WTC11 (cell line): ENCODE measurements around the gene BSN. TPM values are rescaled to one million over a fixed set of nuclear protein-coding genes. Genes with fewer than 3 reads are reported as not detected.

ENCODE experiments used
- ATAC-seq: fragments of 200-7000 bp; cut with Tn5 transposase; 2 replicates; pipeline ENCODE4 v1.10.0; 2021; ENCODE audit warnings: mild to moderate bottlenecking, moderate library complexity
- CTCF ChIA-PET: fragments of 300-600 bp; sonication (Branson Sonifier 250); formaldehyde crosslinking; loops from one replicate; lab custom pipeline; 2021; ENCODE audit warnings: antibody characterized with exemption; lab: Charles Lee
- POLR2A ChIA-PET: fragments of 350-600 bp; sonication (Branson Sonifier 250); formaldehyde crosslinking; loops from one replicate; lab custom pipeline; 2021; ENCODE audit warnings: antibody characterized with exemption; lab: Charles Lee
- DNase-seq: peaks from one replicate; pipeline ENCODE4 v3.0.0; 2021; ENCODE audit warnings: low spot score
- H3K27ac Mint-ChIP-seq: 2 replicates; pipeline ENCODE4 v1.8.0; 2021; ENCODE audit warnings: mixed read lengths
- H3K27me3 Mint-ChIP-seq: 2 replicates; pipeline ENCODE4 v1.8.0; 2021; ENCODE audit warnings: low read depth, mild to moderate bottlenecking, moderate library complexity, mixed read lengths
- H3K36me3 Mint-ChIP-seq: 2 replicates; pipeline ENCODE4 v1.8.0; 2021; ENCODE audit warnings: mixed read lengths
- H3K4me1 Mint-ChIP-seq: 2 replicates; pipeline ENCODE4 v1.8.0; 2022; ENCODE audit warnings: mixed read lengths
- H3K4me3 Mint-ChIP-seq: 2 replicates; pipeline ENCODE4 v1.8.0; 2021; ENCODE audit warnings: mild to moderate bottlenecking, moderate library complexity, mixed read lengths
- H3K9me3 Mint-ChIP-seq: 2 replicates; pipeline ENCODE4 v1.8.0; 2021; ENCODE audit warnings: mixed read lengths
- ELF4 ChIP-seq: sonication (generic); formaldehyde crosslinking; IDR thresholded peaks from 2 replicates; pipeline ENCODE4 v1.8.1; 2022; ENCODE audit warnings: low read depth, mild to moderate bottlenecking, moderate library complexity, missing genetic modification reagents
- FOXP1 ChIP-seq: sonication (generic); formaldehyde crosslinking; IDR thresholded peaks from 2 replicates; pipeline ENCODE4 v1.8.0; 2022; ENCODE audit warnings: missing genetic modification reagents, mild to moderate bottlenecking, moderate library complexity, borderline replicate concordance
- JUN ChIP-seq: sonication (generic); formaldehyde crosslinking; IDR thresholded peaks from 2 replicates; pipeline ENCODE4 v1.8.0; 2023; ENCODE audit warnings: mild to moderate bottlenecking, missing genetic modification reagents
- MYBL2 ChIP-seq: sonication (generic); formaldehyde crosslinking; IDR thresholded peaks from 2 replicates; pipeline ENCODE4 v1.8.1; 2023; ENCODE audit warnings: mild to moderate bottlenecking, moderate library complexity, missing genetic modification reagents
- NFYB ChIP-seq: sonication (generic); formaldehyde crosslinking; conservative IDR thresholded peaks from 2 replicates; pipeline ENCODE4 v1.8.0; 2022; ENCODE audit warnings: low read depth, missing genetic modification reagents
- ZNF121 ChIP-seq: sonication (generic); formaldehyde crosslinking; IDR thresholded peaks from 2 replicates; pipeline ENCODE4 v1.8.0; 2023; ENCODE audit warnings: missing genetic modification reagents
- total RNA-seq: library from RNA; stranded (reverse); gene quantifications from 3 replicates; pipeline ENCODE4 v1.2.3, GENCODE V29; 2021
- TF ChIP-seq, protein P1 (sequence below): sonication (generic); formaldehyde crosslinking; IDR thresholded peaks from 2 replicates; pipeline ENCODE4 v1.8.1; 2022; ENCODE audit warnings: low read depth, missing genetic modification reagents, borderline replicate concordance
- TF ChIP-seq, protein P2 (sequence below): sonication (generic); formaldehyde crosslinking; IDR thresholded peaks from 2 replicates; pipeline ENCODE4 v1.8.0; 2022; ENCODE audit warnings: mild to moderate bottlenecking, missing genetic modification reagents
- TF ChIP-seq, protein P3 (sequence below): sonication (generic); formaldehyde crosslinking; IDR thresholded peaks from 2 replicates; pipeline ENCODE4 v1.8.1; 2023; ENCODE audit warnings: mild to moderate bottlenecking, missing genetic modification reagents
- TF ChIP-seq, protein P4 (sequence below): sonication (generic); formaldehyde crosslinking; IDR thresholded peaks from 2 replicates; pipeline ENCODE4 v1.8.0; 2023; ENCODE audit warnings: missing genetic modification reagents, mild to moderate bottlenecking, borderline replicate concordance
- TF ChIP-seq, protein P5 (sequence below): sonication (generic); formaldehyde crosslinking; IDR thresholded peaks from 2 replicates; pipeline ENCODE4 v1.8.0; 2023; ENCODE audit warnings: missing genetic modification reagents
- TF ChIP-seq, protein P6 (sequence below): sonication (generic); formaldehyde crosslinking; IDR thresholded peaks from 2 replicates; pipeline ENCODE4 v1.8.1; 2022; ENCODE audit warnings: mild to moderate bottlenecking, missing genetic modification reagents, moderate library complexity, borderline replicate concordance

Gene BSN
- total RNA-seq, 1 experiment from 2014 or later = 2.8 TPM

DNA sequence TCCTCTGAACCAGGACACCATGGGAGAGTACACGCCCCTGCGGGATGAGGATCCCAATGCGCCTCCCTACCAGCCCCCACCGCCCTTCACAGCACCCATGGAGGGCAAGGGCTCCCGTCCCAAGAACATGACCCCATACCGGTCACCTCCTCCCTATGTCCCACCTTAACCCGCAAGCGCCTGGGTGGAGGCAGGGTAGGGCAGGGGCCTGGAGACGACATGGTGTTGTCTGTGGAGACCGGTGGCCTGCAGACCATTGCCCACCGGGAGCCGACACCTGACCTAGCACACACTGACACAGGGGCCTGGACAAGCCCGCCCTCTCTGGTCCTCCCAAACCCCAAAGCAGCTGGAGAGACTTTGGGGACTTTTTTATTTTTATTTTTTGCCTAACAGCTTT, 21.2 kb upstream of the BSN start (continued):
- TF ChIP-seq, protein P1, sequence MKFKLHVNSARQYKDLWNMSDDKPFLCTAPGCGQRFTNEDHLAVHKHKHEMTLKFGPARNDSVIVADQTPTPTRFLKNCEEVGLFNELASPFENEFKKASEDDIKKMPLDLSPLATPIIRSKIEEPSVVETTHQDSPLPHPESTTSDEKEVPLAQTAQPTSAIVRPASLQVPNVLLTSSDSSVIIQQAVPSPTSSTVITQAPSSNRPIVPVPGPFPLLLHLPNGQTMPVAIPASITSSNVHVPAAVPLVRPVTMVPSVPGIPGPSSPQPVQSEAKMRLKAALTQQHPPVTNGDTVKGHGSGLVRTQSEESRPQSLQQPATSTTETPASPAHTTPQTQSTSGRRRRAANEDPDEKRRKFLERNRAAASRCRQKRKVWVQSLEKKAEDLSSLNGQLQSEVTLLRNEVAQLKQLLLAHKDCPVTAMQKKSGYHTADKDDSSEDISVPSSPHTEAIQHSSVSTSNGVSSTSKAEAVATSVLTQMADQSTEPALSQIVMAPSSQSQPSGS (CRISPR knock-in tag) = no peak
- TF ChIP-seq, protein P2, sequence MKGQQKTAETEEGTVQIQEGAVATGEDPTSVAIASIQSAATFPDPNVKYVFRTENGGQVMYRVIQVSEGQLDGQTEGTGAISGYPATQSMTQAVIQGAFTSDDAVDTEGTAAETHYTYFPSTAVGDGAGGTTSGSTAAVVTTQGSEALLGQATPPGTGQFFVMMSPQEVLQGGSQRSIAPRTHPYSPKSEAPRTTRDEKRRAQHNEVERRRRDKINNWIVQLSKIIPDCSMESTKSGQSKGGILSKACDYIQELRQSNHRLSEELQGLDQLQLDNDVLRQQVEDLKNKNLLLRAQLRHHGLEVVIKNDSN = no peak
- no peak for TF ChIP-seq NFYB

DNA sequence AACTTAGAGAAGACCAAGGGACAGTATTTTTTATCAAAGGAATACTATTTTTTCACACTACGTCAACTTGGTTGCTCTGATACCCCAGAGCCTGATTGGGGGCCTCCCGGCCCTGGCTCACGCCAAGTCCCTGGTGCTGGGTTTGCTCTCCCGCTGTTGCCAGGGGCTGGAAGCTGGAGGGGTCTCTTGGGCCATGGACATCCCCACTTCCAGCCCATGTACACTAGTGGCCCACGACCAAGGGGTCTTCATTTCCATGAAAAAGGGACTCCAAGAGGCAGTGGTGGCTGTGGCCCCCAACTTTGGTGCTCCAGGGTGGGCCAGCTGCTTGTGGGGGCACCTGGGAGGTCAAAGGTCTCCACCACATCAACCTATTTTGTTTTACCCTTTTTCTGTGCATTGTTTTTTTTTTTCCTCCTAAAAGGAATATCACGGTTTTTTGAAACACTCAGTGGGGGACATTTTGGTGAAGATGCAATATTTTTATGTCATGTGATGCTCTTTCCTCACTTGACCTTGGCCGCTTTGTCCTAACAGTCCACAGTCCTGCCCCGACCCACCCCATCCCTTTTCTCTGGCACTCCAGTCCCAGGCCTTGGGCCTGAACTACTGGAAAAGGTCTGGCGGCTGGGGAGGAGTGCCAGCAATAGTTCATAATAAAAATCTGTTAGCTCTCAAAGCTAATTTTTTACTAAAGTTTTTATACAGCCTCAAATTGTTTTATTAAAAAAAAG, 20.3 kb upstream of the BSN start:
- no peak overlapping the region for H3K27ac Mint-ChIP-seq
- no peaks in the 10 kb centered on the region for H3K9me3 Mint-ChIP-seq
- peaks cover 34% of the 10 kb centered on the region for H3K36me3 Mint-ChIP-seq
- POLR2A ChIA-PET = interaction anchor here (0.6 to 0.7 kb wide), 3 partner anchors 56 to 1704 kb away, joined by 3 to 10 read pairs (median 4); no protein-coding TSS in a partner anchor
- ATAC-seq (no peak), DNase-seq (no peak)
- no peaks in the 10 kb centered on the region for H3K27me3 Mint-ChIP-seq
- CTCF ChIA-PET = interaction anchor here (0.6 to 3.8 kb wide), 2 partner anchors 79 to 139 kb away, joined by 4 to 38 read pairs; no protein-coding TSS in a partner anchor
- H3K4me1 Mint-ChIP-seq = peaks cover 17% of the 10 kb centered on the region
- no peak for TF ChIP-seq JUN
- H3K4me3 Mint-ChIP-seq = no peak overlapping the region

DNA sequence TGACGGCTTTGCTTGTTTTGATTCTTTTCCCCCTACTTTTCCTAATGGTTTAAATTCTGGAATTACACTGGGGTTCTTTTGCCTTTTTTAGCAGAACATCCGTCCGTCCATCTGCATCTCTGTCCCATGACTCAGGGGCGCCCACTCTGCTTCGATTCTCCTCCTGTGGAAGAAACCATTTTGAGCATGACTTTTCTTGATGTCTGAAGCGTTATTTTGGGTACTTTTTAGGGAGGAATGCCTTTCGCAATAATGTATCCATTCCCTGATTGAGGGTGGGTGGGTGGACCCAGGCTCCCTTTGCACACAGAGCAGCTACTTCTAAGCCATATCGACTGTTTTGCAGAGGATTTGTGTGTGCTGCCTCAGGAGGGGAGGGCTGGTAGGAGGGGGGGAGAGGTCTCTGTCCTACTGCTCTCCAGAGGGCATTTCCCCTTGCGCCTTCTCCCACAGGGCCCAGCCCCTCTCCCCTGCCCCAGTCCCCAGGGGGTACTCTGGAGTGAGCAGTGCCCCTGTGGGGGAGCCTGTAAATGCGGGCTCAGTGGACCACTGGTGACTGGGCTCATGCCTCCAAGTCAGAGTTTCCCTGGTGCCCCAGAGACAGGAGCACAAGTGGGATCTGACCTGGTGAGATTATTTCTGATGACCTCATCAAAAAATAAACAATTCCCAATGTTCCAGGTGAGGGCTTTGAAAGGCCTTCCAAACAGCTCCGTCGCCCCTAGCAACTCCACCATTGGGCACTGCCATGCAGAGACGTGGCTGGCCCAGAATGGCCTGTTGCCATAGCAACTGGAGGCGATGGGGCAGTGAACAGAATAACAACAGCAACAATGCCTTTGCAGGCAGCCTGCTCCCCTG, 19.5 kb upstream of the BSN start:
- no peak overlapping the region for H3K4me3 Mint-ChIP-seq
- peak overlapping the region; percentile 41; the same call in 1 of the 2 replicates for H3K27ac Mint-ChIP-seq
- no peaks in the 10 kb centered on the region for H3K9me3 Mint-ChIP-seq
- peaks cover 17% of the 10 kb centered on the region for H3K4me1 Mint-ChIP-seq
- peak; percentile 73 for DNase-seq
- H3K27me3 Mint-ChIP-seq = no peaks in the 10 kb centered on the region
- ChIA-PET CTCF (interaction anchor here (1.2 to 3.8 kb wide), 3 partner anchors 19 to 166 kb away, joined by 4 to 38 read pairs (median 5); partner anchors contain the start of gene BSN), POLR2A (no interaction called here)
- peak; percentile 9 for ATAC-seq
- TF ChIP-seq, protein P3, sequence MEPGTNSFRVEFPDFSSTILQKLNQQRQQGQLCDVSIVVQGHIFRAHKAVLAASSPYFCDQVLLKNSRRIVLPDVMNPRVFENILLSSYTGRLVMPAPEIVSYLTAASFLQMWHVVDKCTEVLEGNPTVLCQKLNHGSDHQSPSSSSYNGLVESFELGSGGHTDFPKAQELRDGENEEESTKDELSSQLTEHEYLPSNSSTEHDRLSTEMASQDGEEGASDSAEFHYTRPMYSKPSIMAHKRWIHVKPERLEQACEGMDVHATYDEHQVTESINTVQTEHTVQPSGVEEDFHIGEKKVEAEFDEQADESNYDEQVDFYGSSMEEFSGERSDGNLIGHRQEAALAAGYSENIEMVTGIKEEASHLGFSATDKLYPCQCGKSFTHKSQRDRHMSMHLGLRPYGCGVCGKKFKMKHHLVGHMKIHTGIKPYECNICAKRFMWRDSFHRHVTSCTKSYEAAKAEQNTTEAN (CRISPR knock-in tag) = no peak
- TF ChIP-seq FOXP1 (no peak), MYBL2 (CRISPR knock-in tag) (no peak), ZNF121 (CRISPR knock-in tag) (no peak), ELF4 (CRISPR knock-in tag) (no peak)
- TF ChIP-seq, protein P4, sequence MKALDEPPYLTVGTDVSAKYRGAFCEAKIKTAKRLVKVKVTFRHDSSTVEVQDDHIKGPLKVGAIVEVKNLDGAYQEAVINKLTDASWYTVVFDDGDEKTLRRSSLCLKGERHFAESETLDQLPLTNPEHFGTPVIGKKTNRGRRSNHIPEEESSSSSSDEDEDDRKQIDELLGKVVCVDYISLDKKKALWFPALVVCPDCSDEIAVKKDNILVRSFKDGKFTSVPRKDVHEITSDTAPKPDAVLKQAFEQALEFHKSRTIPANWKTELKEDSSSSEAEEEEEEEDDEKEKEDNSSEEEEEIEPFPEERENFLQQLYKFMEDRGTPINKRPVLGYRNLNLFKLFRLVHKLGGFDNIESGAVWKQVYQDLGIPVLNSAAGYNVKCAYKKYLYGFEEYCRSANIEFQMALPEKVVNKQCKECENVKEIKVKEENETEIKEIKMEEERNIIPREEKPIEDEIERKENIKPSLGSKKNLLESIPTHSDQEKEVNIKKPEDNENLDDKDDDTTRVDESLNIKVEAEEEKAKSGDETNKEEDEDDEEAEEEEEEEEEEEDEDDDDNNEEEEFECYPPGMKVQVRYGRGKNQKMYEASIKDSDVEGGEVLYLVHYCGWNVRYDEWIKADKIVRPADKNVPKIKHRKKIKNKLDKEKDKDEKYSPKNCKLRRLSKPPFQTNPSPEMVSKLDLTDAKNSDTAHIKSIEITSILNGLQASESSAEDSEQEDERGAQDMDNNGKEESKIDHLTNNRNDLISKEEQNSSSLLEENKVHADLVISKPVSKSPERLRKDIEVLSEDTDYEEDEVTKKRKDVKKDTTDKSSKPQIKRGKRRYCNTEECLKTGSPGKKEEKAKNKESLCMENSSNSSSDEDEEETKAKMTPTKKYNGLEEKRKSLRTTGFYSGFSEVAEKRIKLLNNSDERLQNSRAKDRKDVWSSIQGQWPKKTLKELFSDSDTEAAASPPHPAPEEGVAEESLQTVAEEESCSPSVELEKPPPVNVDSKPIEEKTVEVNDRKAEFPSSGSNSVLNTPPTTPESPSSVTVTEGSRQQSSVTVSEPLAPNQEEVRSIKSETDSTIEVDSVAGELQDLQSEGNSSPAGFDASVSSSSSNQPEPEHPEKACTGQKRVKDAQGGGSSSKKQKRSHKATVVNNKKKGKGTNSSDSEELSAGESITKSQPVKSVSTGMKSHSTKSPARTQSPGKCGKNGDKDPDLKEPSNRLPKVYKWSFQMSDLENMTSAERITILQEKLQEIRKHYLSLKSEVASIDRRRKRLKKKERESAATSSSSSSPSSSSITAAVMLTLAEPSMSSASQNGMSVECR (CRISPR knock-in tag) = no peak
- TF ChIP-seq, protein P5, sequence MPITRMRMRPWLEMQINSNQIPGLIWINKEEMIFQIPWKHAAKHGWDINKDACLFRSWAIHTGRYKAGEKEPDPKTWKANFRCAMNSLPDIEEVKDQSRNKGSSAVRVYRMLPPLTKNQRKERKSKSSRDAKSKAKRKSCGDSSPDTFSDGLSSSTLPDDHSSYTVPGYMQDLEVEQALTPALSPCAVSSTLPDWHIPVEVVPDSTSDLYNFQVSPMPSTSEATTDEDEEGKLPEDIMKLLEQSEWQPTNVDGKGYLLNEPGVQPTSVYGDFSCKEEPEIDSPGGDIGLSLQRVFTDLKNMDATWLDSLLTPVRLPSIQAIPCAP = no peak
- TF ChIP-seq, protein P6, sequence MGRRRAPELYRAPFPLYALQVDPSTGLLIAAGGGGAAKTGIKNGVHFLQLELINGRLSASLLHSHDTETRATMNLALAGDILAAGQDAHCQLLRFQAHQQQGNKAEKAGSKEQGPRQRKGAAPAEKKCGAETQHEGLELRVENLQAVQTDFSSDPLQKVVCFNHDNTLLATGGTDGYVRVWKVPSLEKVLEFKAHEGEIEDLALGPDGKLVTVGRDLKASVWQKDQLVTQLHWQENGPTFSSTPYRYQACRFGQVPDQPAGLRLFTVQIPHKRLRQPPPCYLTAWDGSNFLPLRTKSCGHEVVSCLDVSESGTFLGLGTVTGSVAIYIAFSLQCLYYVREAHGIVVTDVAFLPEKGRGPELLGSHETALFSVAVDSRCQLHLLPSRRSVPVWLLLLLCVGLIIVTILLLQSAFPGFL (CRISPR knock-in tag) = no peak
- H3K36me3 Mint-ChIP-seq = peaks cover 34% of the 10 kb centered on the region
